Duodenal mucosa (tissue), 2 donors: ENCODE data around the gene SSR2.
A peak's percentile ranks its signal among the peaks of the same experiment; 100 is the strongest.

Source experiments
- H3K27ac ChIP-seq: one replicate; pipeline ENCODE4 v1.7.0; 2013; ENCODE audit warnings: low read depth, low read length
- H3K27me3 ChIP-seq, 2 donors: one replicate each; pipeline ENCODE4 v1.7.0; 2013; ENCODE audit warnings: low read length in 2 of 2, control low read depth in 1 of 2; ENCODE audit not compliant: insufficient read depth in 2 of 2, control insufficient read depth in 1 of 2
- H3K36me3 ChIP-seq, 2 donors: one replicate each; pipeline ENCODE4 v1.7.0; 2013; ENCODE audit warnings: low read length in 2 of 2, control low read depth in 1 of 2; ENCODE audit not compliant: insufficient read depth in 2 of 2, control insufficient read depth in 1 of 2
- H3K4me1 ChIP-seq, 2 donors: one replicate each; pipeline ENCODE4 v1.7.0; 2013; ENCODE audit warnings: low read length in 2 of 2, control low read depth in 1 of 2; ENCODE audit not compliant: insufficient read depth in 2 of 2, control insufficient read depth in 1 of 2
- H3K4me3 ChIP-seq, 2 donors: one replicate each; pipeline ENCODE4 v1.7.0; 2013; ENCODE audit warnings: low read length in 2 of 2, low read depth in 1 of 2
- H3K9ac ChIP-seq, 2 donors: one replicate each; pipeline ENCODE4 v1.7.0; 2013; ENCODE audit warnings: low read length in 2 of 2, low read depth in 1 of 2
- H3K9me3 ChIP-seq, 2 donors: one replicate each; pipeline ENCODE4 v1.7.0; 2013; ENCODE audit warnings: low read length in 2 of 2, control low read depth in 1 of 2; ENCODE audit not compliant: control insufficient read depth in 1 of 2

SSR2 gene

DNA sequence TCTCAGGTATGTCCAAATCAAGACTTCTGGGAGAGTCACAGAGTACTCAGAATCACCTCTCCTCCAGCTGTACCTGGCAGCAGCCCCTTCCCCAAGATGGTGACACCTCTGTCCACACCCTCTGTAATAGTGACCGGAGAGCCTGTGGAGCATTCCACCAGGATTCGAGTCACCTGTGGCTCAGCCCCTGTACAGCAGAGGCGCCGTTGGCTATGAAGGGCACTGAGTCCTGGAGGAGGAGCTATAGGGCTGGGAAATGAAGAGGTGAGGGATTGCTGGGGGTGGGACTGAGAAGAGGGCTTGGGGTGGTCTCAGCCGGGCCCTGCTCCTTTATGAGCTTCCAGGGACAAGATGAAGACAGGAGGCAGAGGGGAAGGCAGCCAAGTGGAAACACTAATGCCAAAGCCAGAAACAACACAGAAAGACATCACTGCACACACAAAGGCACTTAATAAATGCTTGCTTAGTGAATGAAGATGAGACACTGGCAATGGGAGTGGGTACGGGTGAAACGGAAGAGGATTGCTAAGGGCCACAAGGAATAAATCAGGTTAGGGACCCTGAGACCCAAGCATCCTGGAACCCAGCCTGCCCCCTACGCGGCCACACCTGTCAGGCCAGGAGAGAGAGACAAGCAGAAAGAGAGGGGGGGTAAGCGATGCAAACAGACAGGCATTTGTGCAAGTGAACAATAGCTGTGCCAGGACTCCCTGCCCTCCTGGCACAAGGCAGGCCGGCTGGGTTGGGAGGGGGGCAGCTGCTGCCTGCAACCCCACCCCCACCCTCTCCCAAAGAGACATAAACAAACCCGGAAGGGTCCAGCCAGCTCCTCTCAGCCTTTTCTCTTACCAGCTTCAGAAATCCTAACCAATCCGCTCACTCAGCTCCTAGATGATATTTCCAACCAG, 46.3 kb downstream of the SSR2 start:
- peaks cover 62 to 73% of the 10 kb centered on the region in 2 donors for H3K4me1 ChIP-seq
- H3K9ac ChIP-seq, result peak overlapping the region; percentile 1 to 91
- H3K27me3 ChIP-seq, result no peaks in the 10 kb centered on the region
- H3K4me3 ChIP-seq, result peak overlapping the region; percentile 89 to 90
- no peaks in the 10 kb centered on the region for H3K9me3 ChIP-seq
- H3K36me3 ChIP-seq, result peaks cover 1 to 4% of the 10 kb centered on the region in 2 donors
- H3K27ac ChIP-seq, result no peak overlapping the region

DNA sequence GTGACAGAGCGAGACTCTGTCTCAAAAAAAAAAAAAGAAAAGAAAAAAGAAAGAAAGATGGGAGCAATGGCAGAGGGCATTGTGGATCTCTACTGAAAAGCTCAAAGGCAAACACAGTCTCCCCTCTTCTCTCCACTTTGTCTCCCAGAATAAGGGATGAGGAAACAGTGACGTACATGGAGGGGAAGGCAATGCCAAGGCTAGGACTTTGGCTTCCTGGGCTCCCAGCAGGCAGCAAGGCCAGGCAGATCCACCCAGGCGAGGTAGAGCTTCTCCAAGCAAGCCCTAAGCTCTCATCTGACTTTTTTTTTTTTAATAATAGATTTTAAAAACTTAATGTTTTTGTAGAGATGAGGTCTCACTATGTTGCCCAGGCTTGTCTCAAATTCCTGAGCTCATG, 47.0 kb downstream of the SSR2 start:
- H3K4me3 ChIP-seq, result no peak overlapping the region
- peaks cover 62 to 73% of the 10 kb centered on the region in 2 donors for H3K4me1 ChIP-seq
- H3K27me3 ChIP-seq, result no peaks in the 10 kb centered on the region
- no peak overlapping the region for H3K9ac ChIP-seq
- H3K27ac ChIP-seq, result no peak overlapping the region
- H3K9me3 ChIP-seq, result no peaks in the 10 kb centered on the region
- peaks cover 9 to 12% of the 10 kb centered on the region in 2 donors for H3K36me3 ChIP-seq

DNA sequence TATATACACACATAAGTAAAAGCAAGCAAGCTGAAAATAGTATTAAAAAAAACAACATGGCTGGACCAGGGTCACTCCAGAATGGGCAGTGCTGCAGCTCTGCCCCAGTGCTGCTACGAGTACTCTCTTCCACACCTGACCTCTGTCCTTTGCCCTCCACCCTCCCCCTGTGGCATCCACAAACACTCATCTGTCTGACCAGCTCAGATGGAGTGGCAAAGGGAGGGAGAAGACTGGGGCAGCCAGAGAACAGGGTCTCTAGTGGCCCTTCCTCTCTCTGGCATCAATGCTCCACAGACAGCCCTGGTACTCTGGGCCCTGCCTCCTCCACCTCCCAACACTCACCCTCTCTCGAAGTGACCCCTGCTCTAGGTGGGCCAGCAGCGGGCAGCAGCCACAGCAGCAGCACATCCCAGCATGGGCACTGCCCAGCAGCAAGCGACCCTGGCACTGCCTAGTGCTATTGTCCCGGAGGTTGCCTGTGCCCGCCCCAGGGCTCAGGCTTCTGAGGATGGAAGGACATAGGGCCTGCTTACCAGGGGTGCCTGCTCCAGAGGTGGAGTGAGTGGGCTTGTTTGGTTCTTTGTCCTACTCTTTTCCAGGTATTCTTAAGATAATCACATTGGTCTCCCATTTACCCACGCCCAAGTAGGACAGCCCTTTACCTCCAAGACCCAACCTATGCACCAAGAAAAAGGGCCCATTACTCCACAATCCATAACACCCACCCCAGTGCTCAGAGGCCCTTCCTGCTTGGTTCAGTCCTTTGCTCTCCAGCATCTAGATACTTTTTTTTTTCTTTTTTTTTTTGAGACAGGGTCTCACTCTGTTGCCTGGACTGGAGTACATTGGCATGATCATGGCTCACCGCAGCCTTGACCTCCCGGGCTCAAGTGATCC, 48.6 kb downstream of the SSR2 start:
- Histone ChIP-seq H3K9ac (no peak overlapping the region), H3K27me3 (no peaks in the 10 kb centered on the region), H3K4me3 (no peak overlapping the region), H3K36me3 (peaks cover 16 to 27% of the 10 kb centered on the region in 2 donors), H3K9me3 (no peaks in the 10 kb centered on the region), H3K4me1 (peaks cover 74 to 83% of the 10 kb centered on the region in 2 donors), H3K27ac (no peak overlapping the region)

DNA sequence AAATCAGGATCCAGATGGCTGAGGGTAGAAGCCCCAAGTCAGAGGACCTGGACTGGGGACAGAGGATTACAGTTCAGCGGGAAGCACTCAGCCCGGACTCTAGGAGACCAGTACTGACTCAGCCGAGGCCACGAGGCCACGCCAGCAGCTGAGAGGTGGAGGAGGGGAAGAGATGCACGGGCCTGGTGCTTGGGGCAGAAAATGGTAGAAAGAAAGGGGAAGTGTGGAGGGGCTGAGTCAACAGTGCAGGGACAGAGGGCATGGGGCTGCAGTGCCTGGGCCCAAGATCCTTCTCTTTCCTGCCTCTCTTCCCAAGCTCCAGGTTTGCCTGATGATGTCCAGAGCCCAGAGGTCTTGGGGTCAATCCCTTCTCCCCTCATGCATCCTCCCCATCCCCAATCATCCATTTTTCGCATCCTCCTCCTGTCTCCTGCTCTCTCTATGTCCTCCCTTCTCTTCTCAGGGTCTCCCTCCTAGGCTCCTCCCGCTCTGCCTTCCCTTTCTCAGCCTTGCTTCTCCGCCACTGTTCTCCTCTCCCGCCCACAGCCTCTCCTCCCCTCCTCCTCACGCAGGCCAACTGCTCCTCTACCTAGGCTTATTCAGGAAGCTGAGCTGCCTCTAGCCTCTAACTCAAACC, 50.1 kb downstream of the SSR2 start:
- peaks cover 29 to 43% of the 10 kb centered on the region in 2 donors for H3K36me3 ChIP-seq

DNA sequence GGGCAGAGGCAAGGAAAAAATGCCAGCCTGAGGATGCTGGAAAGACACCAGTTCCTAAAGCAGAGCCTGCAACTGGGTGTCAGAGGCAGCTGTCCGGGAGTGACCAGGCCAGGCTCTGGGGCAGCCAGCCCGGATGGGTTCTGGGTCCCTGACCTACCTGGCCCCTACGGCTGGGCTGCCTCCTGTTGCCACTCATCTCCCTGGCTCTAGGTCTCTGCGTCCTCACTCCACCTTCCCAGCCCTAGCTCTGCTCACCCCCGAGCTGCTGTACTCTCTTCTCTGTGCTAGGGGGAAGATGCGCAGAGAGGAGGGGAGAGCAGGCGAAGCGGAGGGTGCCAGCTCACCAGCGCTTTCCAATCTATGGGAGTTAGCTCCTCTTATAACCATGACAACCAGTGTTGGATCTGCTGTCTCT, 51.4 kb downstream of the SSR2 start:
- H3K4me3 ChIP-seq, result no peak overlapping the region
- peaks cover 38 to 55% of the 10 kb centered on the region in 2 donors for H3K36me3 ChIP-seq
- H3K9ac ChIP-seq, result no peak overlapping the region
- H3K4me1 ChIP-seq, result peaks cover 53 to 55% of the 10 kb centered on the region in 2 donors
- H3K9me3 ChIP-seq, result no peaks in the 10 kb centered on the region
- H3K27me3 ChIP-seq, result no peaks in the 10 kb centered on the region
- H3K27ac ChIP-seq, result peak overlapping the region; percentile 52

More for the DNA sequence above, 50.1 kb downstream of the SSR2 start:
- Histone ChIP-seq H3K27me3 (no peaks in the 10 kb centered on the region), H3K4me1 (peaks cover 65 to 68% of the 10 kb centered on the region in 2 donors), H3K4me3 (peak overlapping the region in 1 of 2 donors; percentile 28), H3K9ac (no peak overlapping the region), H3K27ac (no peak overlapping the region), H3K9me3 (no peaks in the 10 kb centered on the region)

DNA sequence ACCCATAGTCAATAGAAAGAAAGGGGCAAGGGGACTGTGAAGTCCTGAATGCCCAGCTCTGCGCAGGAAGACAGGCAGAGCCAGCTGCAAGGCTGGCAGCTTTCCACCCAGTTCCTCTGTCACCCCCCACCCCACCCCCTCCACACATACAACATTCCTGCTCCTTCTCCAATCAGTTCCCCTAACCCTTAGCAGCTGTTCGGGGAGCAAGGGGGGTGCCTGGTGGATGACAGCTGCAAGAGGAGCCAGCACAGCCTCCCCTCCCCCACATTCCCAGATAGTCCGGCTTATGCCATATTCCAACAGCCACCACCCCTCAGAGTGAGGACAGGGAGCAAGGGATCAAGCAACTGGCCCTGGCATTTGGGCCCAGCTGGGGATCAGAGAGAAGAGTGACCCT, 52.1 kb downstream of the SSR2 start:
- Histone ChIP-seq H3K4me1 (peaks cover 48% of the 10 kb centered on the region in 2 donors), H3K9ac (no peak overlapping the region), H3K27me3 (no peaks in the 10 kb centered on the region), H3K36me3 (peaks cover 40 to 59% of the 10 kb centered on the region in 2 donors), H3K27ac (no peak overlapping the region), H3K4me3 (no peak overlapping the region), H3K9me3 (no peaks in the 10 kb centered on the region)

DNA sequence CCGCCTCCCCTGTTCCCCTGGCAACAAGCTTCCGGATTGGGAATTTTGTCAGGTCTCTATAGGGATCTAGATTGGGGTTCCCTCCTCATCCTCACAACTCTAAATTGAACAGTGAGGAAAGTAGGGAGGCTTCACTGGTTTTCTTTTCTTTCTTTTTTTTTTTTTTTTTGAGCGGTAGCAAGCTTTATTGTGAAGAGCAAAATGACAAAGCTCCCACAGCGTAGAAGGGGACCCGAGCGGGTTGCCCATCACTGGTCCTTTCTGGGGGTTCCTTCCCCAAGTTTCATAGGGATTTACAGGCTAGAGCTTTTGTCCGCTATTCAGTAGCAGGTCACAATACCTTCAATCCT, 52.7 kb downstream of the SSR2 start:
- Histone ChIP-seq H3K4me1 (peaks cover 45 to 48% of the 10 kb centered on the region in 2 donors), H3K27me3 (no peaks in the 10 kb centered on the region), H3K36me3 (peaks cover 40 to 61% of the 10 kb centered on the region in 2 donors), H3K9ac (no peak overlapping the region), H3K9me3 (no peaks in the 10 kb centered on the region), H3K4me3 (peak overlapping the region in 1 of 2 donors; percentile 1), H3K27ac (no peak overlapping the region)

DNA sequence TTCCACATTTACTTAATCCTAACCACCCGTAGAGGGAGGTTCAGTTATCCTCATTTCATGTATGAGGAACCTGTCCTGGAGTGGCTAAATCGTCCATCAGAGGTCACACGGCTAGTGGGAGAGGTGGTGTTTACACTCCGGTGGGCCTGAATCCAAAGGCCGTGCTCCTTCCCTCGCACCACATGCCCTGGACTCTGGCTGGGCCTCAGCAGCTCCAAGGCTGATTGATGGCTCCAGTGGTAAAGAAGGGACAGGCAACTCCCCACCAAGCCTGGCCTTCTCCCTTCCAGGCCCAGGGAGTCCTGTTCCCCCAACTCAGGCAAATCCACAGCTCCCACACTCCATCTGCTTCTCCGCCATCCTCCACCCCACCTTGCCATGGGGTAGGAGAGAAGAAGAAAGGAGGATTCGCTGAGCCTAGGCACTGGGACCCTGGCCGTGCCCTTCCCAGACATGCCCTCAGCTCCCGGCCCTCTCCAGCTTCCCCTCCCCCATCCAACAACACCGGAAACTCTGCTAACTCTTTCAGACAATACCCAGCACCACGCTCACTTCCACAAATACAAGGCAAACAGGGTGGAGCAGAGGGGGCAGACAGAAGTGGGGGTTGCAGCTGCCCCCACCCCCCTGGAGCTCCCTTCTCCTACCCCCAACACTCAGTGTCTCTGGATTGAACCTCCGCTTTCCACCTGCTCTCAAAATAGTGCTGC, 53.3 kb downstream of the SSR2 start:
- Histone ChIP-seq H3K9ac (peak overlapping the region in 1 of 2 donors; percentile 15), H3K4me1 (peaks cover 48 to 52% of the 10 kb centered on the region in 2 donors), H3K4me3 (peak overlapping the region in 1 of 2 donors; percentile 21), H3K27ac (peak overlapping the region; percentile 52), H3K27me3 (no peaks in the 10 kb centered on the region), H3K36me3 (peaks cover 45 to 66% of the 10 kb centered on the region in 2 donors), H3K9me3 (no peaks in the 10 kb centered on the region)

DNA sequence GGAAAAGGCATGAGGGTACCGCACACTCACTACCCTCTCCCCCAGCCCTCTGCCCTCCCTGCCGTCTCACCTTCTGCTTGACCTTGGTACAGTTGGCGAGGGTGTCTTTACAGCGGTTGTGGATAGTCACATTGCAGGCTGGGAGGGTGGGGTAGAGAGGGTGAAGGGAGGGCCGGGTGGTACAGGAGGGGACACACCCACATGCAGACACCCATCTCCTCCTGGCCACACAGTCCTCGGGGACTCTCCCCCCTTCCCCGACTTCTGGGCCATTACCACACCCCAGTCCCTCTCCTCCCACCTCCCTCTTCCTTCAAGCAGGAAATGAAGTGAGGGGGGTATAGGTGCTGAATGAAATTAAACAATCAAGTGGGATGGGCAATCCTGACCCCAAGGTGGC, 54.0 kb downstream of the SSR2 start:
- peak overlapping the region in 1 of 2 donors; percentile 15 for H3K9ac ChIP-seq
- peaks cover 52 to 74% of the 10 kb centered on the region in 2 donors for H3K36me3 ChIP-seq
- H3K4me1 ChIP-seq, result peaks cover 41 to 46% of the 10 kb centered on the region in 2 donors
- H3K27me3 ChIP-seq, result no peaks in the 10 kb centered on the region
- H3K9me3 ChIP-seq, result no peaks in the 10 kb centered on the region
- H3K4me3 ChIP-seq, result no peak overlapping the region
- H3K27ac ChIP-seq, result no peak overlapping the region
